ENCODE data around the gene TMC1. TPM values are rescaled to one million over a fixed set of nuclear protein-coding genes. Genes with fewer than 3 reads are reported as not detected.

TMC1 gene
- total and polyA plus RNA-seq, 2 experiments from 2014 or later = not detected

DNA sequence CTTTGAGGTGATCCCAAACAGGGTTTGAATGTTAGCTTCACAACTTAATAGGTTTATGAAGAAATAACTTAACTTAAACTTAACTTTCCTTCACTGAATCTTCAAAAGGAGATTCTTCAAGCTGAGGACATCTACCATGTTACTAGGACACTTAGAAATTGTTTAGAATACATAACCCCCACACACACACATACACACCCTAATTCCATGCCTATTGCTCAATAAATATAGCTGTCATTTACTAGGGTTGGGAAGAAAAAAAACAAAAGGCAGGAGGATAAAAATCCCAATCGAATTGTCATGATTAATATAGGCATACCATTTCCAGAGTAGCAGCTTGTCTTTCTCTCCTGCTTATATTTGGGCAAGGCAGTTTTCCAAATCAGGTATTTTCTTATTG lies 363.1 kb downstream of the TMC1 start:
- Histone ChIP-seq H3K4me3 (no peak overlapping the region), H3K36me3 (no peaks in the 10 kb centered on the region), H3K27me3 (no peaks in the 10 kb centered on the region), H3K27ac (no peak overlapping the region), H3K4me1 (ENCODE audit: low read depth) (no peaks in the 10 kb centered on the region), H3K9me3 (ENCODE audit: low read depth) (no peaks in the 10 kb centered on the region)
- no peak for DNase-seq (ENCODE audit: low read depth in 1 of 2, low spot score in 1 of 2)
- TF ChIP-seq CTCF (IDR thresholded peaks at IDR 0.05; ENCODE audit: low read depth, low read length) = no peak

Other genes starting within 250 kb of the TMC1 start
- gene ZFAND5, start 156.4 kb upstream of the TMC1 start, total RNA-seq = 174 and 188 TPM in 2 replicates
- 152 and 173 TPM in 2 replicates for gene ZFAND5, start 156.4 kb upstream of the TMC1 start, polyA plus RNA-seq

Measured in cardiac muscle cell (in vitro differentiated cells and primary cell).